ENCODE measurements around the gene DGKB. TPM values are rescaled to one million over a fixed set of nuclear protein-coding genes. Genes with fewer than 3 reads are reported as not detected.

Gene DGKB
- total RNA-seq, 4 donors from 2014 or later: 0.07 to 0.95 (median 0.34) TPM

GRCh38 chr7:14407246-14408015 lies 495.1 kb downstream of the DGKB start:
- Histone ChIP-seq H3K36me3 (no peaks in the 10 kb centered on the region), H3K4me1 (no peaks in the 10 kb centered on the region), H3K27me3 (no peaks in the 10 kb centered on the region), H3K4me3 (no peak overlapping the region), H3K27ac (no peak overlapping the region), H3K9me3 (no peaks in the 10 kb centered on the region)
- in situ Hi-C loops (cut with MboI; ENCODE audit: low sequenced_read_pairs in 4 of 4) (no loop called here), intact Hi-C loops (cut with DNase I; ENCODE audit: low total_unique reads) (no loop called here)
- DNase-seq (no peak), ATAC-seq (no peak)
- no peak for TF ChIP-seq CTCF (IDR thresholded peaks at IDR 0.05 in 4 of 5, conservative IDR thresholded peaks at IDR 0.05 in 1 of 5)
- TF ChIP-seq POLR2A (IDR thresholded peaks at IDR 0.05): no peak

- TF ChIP-seq CTCF (IDR thresholded peaks at IDR 0.05 in 4 of 5, conservative IDR thresholded peaks at IDR 0.05 in 1 of 5): no peak
- no peak for TF ChIP-seq POLR2A (IDR thresholded peaks at IDR 0.05)
- in situ Hi-C loops (cut with MboI; ENCODE audit: low sequenced_read_pairs in 4 of 4): no loop called here
- Histone ChIP-seq H3K4me1 (no peaks in the 10 kb centered on the region), H3K4me3 (no peak overlapping the region), H3K27ac (no peak overlapping the region), H3K27me3 (no peaks in the 10 kb centered on the region), H3K36me3 (no peaks in the 10 kb centered on the region), H3K9me3 (no peaks in the 10 kb centered on the region)
- ATAC-seq (no peak), DNase-seq (no peak)
- intact Hi-C loops (cut with DNase I; ENCODE audit: low total_unique reads): no loop called here
Observed at GRCh38 chr7:14403587-14403986, 499.0 kb downstream of the DGKB start.

- Histone ChIP-seq H3K27me3 (no peaks in the 10 kb centered on the region), H3K4me1 (no peaks in the 10 kb centered on the region), H3K27ac (no peak overlapping the region), H3K36me3 (no peaks in the 10 kb centered on the region), H3K9me3 (no peaks in the 10 kb centered on the region), H3K4me3 (no peak overlapping the region)
- TF ChIP-seq POLR2A (IDR thresholded peaks at IDR 0.05) (no peak), CTCF (IDR thresholded peaks at IDR 0.05 in 4 of 5, conservative IDR thresholded peaks at IDR 0.05 in 1 of 5) (no peak)
- intact Hi-C loops (cut with DNase I; ENCODE audit: low total_unique reads) (no loop called here), in situ Hi-C loops (cut with MboI; ENCODE audit: low sequenced_read_pairs in 4 of 4) (no loop called here)
- DNase-seq (no peak), ATAC-seq (no peak)
Observed at GRCh38 chr7:14400271-14400670, 502.3 kb downstream of the DGKB start.

GRCh38 chr7:14398526-14398925 lies 504.0 kb downstream of the DGKB start:
- no peaks in the 10 kb centered on the region for H3K4me1 ChIP-seq
- H3K27ac ChIP-seq: no peak overlapping the region
- TF ChIP-seq CTCF (IDR thresholded peaks at IDR 0.05 in 4 of 5, conservative IDR thresholded peaks at IDR 0.05 in 1 of 5) (no peak), POLR2A (IDR thresholded peaks at IDR 0.05) (no peak)
- no peaks in the 10 kb centered on the region for H3K27me3 ChIP-seq
- in situ Hi-C loops (cut with MboI; ENCODE audit: low sequenced_read_pairs in 4 of 4): no loop called here
- no peaks in the 10 kb centered on the region for H3K36me3 ChIP-seq
- intact Hi-C loops (cut with DNase I; ENCODE audit: low total_unique reads): no loop called here
- DNase-seq (no peak), ATAC-seq (no peak)
- H3K4me3 ChIP-seq: no peak overlapping the region
- H3K9me3 ChIP-seq: no peaks in the 10 kb centered on the region

GRCh38 chr7:14395860-14396259 lies 506.7 kb downstream of the DGKB start:
- no peak for ATAC-seq
- Histone ChIP-seq H3K4me3 (no peak overlapping the region), H3K36me3 (no peaks in the 10 kb centered on the region), H3K27me3 (no peaks in the 10 kb centered on the region), H3K9me3 (no peaks in the 10 kb centered on the region), H3K27ac (no peak overlapping the region), H3K4me1 (no peaks in the 10 kb centered on the region)
- DNase-seq: no peak
- intact Hi-C loops (cut with DNase I; ENCODE audit: low total_unique reads): no loop called here
- TF ChIP-seq POLR2A (IDR thresholded peaks at IDR 0.05) (no peak), CTCF (IDR thresholded peaks at IDR 0.05 in 4 of 5, conservative IDR thresholded peaks at IDR 0.05 in 1 of 5) (no peak)
- in situ Hi-C loops (cut with MboI; ENCODE audit: low sequenced_read_pairs in 4 of 4): no loop called here
